Measurements from ENCODE around the gene ITPR2. TPM values are rescaled to one million over a fixed set of nuclear protein-coding genes. Genes with fewer than 3 reads are reported as not detected.
A peak's percentile ranks its signal among the peaks of the same experiment; 100 is the strongest.

ITPR2 gene
- total and polyA plus RNA-seq, 2 of the 13 experiments (the other 11 are each of a cell fraction or from before 2014, with no cell fraction given) = 31.9 to 81.9 TPM

DNA sequence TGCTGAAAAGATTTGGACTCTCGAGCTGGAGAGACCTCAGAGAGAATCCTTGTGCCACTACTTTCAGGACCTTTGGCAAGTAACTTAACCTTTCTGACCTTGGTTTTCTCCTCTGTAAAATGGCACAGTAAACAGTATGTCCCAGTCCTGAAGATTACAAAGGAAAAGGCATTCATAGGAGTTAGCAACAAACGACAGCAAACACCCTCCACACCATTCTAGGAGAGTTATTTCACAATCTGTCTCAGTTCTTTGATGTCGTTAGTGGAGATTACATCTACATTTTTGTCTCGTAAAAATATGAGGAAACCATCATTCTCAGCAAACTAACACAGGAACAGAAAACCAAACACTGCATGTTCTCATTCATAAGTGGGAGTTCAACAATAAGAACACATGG, 205.7 kb downstream of the ITPR2 start (continued):
- TF ChIP-seq ZFP62 (CRISPR knock-in tag; IDR thresholded peaks at IDR 0.05) (no peak), ZNF772 (CRISPR knock-in tag; IDR thresholded peaks at IDR 0.05) (no peak), RBM22 (optimal IDR thresholded peaks at IDR 0.05; ENCODE audit: low read length) (peak; percentile 80), KAT7 (CRISPR knock-in tag; IDR thresholded peaks at IDR 0.05; ENCODE audit: borderline replicate concordance) (no peak), MXD4 (CRISPR knock-in tag; IDR thresholded peaks at IDR 0.05) (no peak), TBP (CRISPR knock-in tag; IDR thresholded peaks at IDR 0.05) (no peak), CREM (IDR thresholded peaks at IDR 0.05) (peak; percentile 11; the same call in 1 of the 2 replicates), CREM (CRISPR knock-in tag; IDR thresholded peaks at IDR 0.05) (no peak), MAF1 (CRISPR knock-in tag; IDR thresholded peaks at IDR 0.05; ENCODE audit: borderline replicate concordance) (no peak), SKI (IDR thresholded peaks at IDR 0.05; ENCODE audit: partially characterized antibody) (peak; percentile 41), SMARCE1 (IDR thresholded peaks at IDR 0.05; ENCODE audit: borderline replicate concordance) (no peak), EHMT2 (IDR thresholded peaks at IDR 0.05; ENCODE audit: borderline replicate concordance, low read depth, low read length) (no peak), HMG20A (CRISPR knock-in tag; IDR thresholded peaks at IDR 0.05; ENCODE audit: borderline replicate concordance) (peak; percentile 10; the same call in 1 of the 2 replicates), SOX13 (IDR thresholded peaks at IDR 0.05) (no peak), SOX13 (CRISPR knock-in tag; conservative IDR thresholded peaks at IDR 0.05 in 1 of 2, IDR thresholded peaks at IDR 0.05 in 1 of 2) (0 out of 4 replicates have a peak, but pooled peaks of 1 of the 2 experiments have one; percentile 45), SRSF1 (optimal IDR thresholded peaks at IDR 0.05; ENCODE audit: low read depth, low read length) (no peak), ZNF615 (CRISPR knock-in tag; IDR thresholded peaks at IDR 0.05; ENCODE audit: borderline replicate concordance) (no peak), SNAI1 (CRISPR knock-in tag; IDR thresholded peaks at IDR 0.05; ENCODE audit: borderline replicate concordance) (no peak)
- TF ChIP-seq, protein P1, sequence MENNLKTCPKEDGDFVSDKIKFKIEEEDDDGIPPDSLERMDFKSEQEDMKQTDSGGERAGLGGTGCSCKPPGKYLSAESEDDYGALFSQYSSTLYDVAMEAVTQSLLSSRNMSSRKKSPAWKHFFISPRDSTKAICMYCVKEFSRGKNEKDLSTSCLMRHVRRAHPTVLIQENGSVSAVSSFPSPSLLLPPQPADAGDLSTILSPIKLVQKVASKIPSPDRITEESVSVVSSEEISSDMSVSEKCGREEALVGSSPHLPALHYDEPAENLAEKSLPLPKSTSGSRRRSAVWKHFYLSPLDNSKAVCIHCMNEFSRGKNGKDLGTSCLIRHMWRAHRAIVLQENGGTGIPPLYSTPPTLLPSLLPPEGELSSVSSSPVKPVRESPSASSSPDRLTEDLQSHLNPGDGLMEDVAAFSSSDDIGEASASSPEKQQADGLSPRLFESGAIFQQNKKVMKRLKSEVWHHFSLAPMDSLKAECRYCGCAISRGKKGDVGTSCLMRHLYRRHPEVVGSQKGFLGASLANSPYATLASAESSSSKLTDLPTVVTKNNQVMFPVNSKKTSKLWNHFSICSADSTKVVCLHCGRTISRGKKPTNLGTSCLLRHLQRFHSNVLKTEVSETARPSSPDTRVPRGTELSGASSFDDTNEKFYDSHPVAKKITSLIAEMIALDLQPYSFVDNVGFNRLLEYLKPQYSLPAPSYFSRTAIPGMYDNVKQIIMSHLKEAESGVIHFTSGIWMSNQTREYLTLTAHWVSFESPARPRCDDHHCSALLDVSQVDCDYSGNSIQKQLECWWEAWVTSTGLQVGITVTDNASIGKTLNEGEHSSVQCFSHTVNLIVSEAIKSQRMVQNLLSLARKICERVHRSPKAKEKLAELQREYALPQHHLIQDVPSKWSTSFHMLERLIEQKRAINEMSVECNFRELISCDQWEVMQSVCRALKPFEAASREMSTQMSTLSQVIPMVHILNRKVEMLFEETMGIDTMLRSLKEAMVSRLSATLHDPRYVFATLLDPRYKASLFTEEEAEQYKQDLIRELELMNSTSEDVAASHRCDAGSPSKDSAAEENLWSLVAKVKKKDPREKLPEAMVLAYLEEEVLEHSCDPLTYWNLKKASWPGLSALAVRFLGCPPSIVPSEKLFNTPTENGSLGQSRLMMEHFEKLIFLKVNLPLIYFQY (CRISPR knock-in tag; IDR thresholded peaks at IDR 0.05; ENCODE audit: borderline replicate concordance) = no peak
- TF ChIP-seq, protein P2, sequence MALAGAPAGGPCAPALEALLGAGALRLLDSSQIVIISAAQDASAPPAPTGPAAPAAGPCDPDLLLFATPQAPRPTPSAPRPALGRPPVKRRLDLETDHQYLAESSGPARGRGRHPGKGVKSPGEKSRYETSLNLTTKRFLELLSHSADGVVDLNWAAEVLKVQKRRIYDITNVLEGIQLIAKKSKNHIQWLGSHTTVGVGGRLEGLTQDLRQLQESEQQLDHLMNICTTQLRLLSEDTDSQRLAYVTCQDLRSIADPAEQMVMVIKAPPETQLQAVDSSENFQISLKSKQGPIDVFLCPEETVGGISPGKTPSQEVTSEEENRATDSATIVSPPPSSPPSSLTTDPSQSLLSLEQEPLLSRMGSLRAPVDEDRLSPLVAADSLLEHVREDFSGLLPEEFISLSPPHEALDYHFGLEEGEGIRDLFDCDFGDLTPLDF (CRISPR knock-in tag; IDR thresholded peaks at IDR 0.05) = no peak
- TF ChIP-seq, protein P3, sequence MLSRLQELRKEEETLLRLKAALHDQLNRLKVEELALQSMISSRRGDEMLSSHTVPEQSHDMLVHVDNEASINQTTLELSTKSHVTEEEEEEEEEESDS (CRISPR knock-in tag; IDR thresholded peaks at IDR 0.05; ENCODE audit: borderline replicate concordance) = no peak
- TF ChIP-seq, protein P4, sequence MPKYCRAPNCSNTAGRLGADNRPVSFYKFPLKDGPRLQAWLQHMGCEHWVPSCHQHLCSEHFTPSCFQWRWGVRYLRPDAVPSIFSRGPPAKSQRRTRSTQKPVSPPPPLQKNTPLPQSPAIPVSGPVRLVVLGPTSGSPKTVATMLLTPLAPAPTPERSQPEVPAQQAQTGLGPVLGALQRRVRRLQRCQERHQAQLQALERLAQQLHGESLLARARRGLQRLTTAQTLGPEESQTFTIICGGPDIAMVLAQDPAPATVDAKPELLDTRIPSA (CRISPR knock-in tag; IDR thresholded peaks at IDR 0.05; ENCODE audit: borderline replicate concordance) = no peak
- TF ChIP-seq, protein P5, sequence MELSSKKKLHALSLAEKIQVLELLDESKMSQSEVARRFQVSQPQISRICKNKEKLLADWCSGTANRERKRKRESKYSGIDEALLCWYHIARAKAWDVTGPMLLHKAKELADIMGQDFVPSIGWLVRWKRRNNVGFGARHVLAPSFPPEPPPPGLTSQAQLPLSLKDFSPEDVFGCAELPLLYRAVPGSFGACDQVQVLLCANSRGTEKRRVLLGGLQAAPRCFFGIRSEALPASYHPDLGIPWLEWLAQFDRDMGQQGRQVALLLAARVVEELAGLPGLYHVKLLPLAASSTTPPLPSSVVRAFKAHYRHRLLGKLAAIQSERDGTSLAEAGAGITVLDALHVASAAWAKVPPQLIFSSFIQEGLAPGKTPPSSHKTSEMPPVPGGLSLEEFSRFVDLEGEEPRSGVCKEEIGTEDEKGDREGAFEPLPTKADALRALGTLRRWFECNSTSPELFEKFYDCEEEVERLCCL (CRISPR knock-in tag; IDR thresholded peaks at IDR 0.05; ENCODE audit: borderline replicate concordance) = no peak
